VCaP (cell line): ENCODE measurements around the gene PANX2.
A peak's percentile ranks its signal among the peaks of the same experiment; 100 is the strongest.

Experiments
- H3K27ac ChIP-seq: fragments of 450-650 bp; 2 replicates; pipeline ENCODE4 v1.5.1; 2017
- CTCF ChIP-seq: fragments of 450-650 bp; conservative IDR thresholded peaks from 2 replicates; pipeline ENCODE4 v1.5.1; 2017; ENCODE audit warnings: mild to moderate bottlenecking, moderate library complexity

The PANX2 gene

GRCh38 chr22:50148991-50149721, 21.4 kb upstream of the PANX2 start:
- peak; percentile 84 for TF ChIP-seq CTCF
- H3K27ac ChIP-seq = no peak overlapping the region

GRCh38 chr22:50150161-50151129, 20.1 kb upstream of the PANX2 start:
- H3K27ac ChIP-seq = no peak overlapping the region
- no peak for TF ChIP-seq CTCF

GRCh38 chr22:50151571-50152537, 18.7 kb upstream of the PANX2 start:
- no peak for TF ChIP-seq CTCF
- H3K27ac ChIP-seq = no peak overlapping the region

GRCh38 chr22:50153056-50153755, 17.3 kb upstream of the PANX2 start:
- H3K27ac ChIP-seq = no peak overlapping the region
- no peak for TF ChIP-seq CTCF

GRCh38 chr22:50153756-50154140, 16.8 kb upstream of the PANX2 start:
- TF ChIP-seq CTCF = no peak
- no peak overlapping the region for H3K27ac ChIP-seq

GRCh38 chr22:50157709-50158375, 12.7 kb upstream of the PANX2 start:
- H3K27ac ChIP-seq = peak overlapping the region; percentile 62
- TF ChIP-seq CTCF = no peak
